ENCODE measurements around the gene ZNF268. TPM values are rescaled to one million over a fixed set of nuclear protein-coding genes. Genes with fewer than 3 reads are reported as not detected.
"Not testable (repeated sequence)": the region's sequence is repeated elsewhere in the genome, so short reads cannot be mapped to it uniquely, and the experiment has no call there.

The ZNF268 gene
- total and polyA plus RNA-seq, 2 experiments from 2014 or later = 12.9 to 34.6 TPM

- H3K79me2 ChIP-seq = no peaks in the 10 kb centered on the region
- H3K9me2 ChIP-seq (replicated peaks; ENCODE audit: insufficient read depth) = no peaks in the 10 kb centered on the region
- 63% methylated on average over 6 of the region's 6 CpGs for WGBS (ENCODE audit: low lambda C conversion rate, missing lambda C conversion rate)
- H3K36me3 ChIP-seq (replicated peaks; ENCODE audit: insufficient read depth, low read depth) = no peaks in the 10 kb centered on the region
- no peaks in the 10 kb centered on the region for H4K20me1 ChIP-seq (ENCODE audit: insufficient read depth, poor library complexity, severe bottlenecking)
- H3K4me1 ChIP-seq (ENCODE audit: insufficient read depth) = no peaks in the 10 kb centered on the region
- DNase-seq (ENCODE audit: low spot score) = no peak
- no peak overlapping the region for H3K4me3 ChIP-seq
- H3K27ac ChIP-seq = no peak overlapping the region
- TF ChIP-seq CTCF (IDR thresholded peaks at IDR 0.05; ENCODE audit: poor library complexity) (no peak), EZH2phosphoT487 (IDR thresholded peaks at IDR 0.05; ENCODE audit: low read depth, severe bottlenecking, unreplicated experiment) (no peak), EZH2 (IDR thresholded peaks at IDR 0.05; ENCODE audit: borderline replicate concordance) (no peak)
- no peak overlapping the region for H3K4me2 ChIP-seq
- no peaks in the 10 kb centered on the region for H3K9me3 ChIP-seq (ENCODE audit: low read depth)
- H2AFZ ChIP-seq = no peak overlapping the region
- H3K27me3 ChIP-seq = no peaks in the 10 kb centered on the region
Measured at GRCh38 chr12:133251732-133252131, 70.4 kb downstream of the ZNF268 start.

GRCh38 chr12:133255833-133256232 is 74.5 kb downstream of the ZNF268 start:
- 22% methylated on average over 1 of the region's 1 CpG for WGBS (ENCODE audit: low lambda C conversion rate, missing lambda C conversion rate)
- not testable (repeated sequence) for H2AFZ ChIP-seq; H3K9me2 ChIP-seq (replicated peaks; ENCODE audit: insufficient read depth); H4K20me1 ChIP-seq (ENCODE audit: insufficient read depth, poor library complexity, severe bottlenecking); H3K79me2 ChIP-seq; H3K36me3 ChIP-seq (replicated peaks; ENCODE audit: insufficient read depth, low read depth); H3K9me3 ChIP-seq (ENCODE audit: low read depth); DNase-seq (ENCODE audit: low spot score); H3K27ac ChIP-seq; H3K4me2 ChIP-seq; H3K4me3 ChIP-seq; H3K27me3 ChIP-seq; H3K4me1 ChIP-seq (ENCODE audit: insufficient read depth)

GRCh38 chr12:133256321-133256720 is 75.0 kb downstream of the ZNF268 start:
- Histone ChIP-seq H3K4me3 (no peak overlapping the region), H4K20me1 (ENCODE audit: insufficient read depth, poor library complexity, severe bottlenecking) (no peaks in the 10 kb centered on the region), H3K27me3 (no peaks in the 10 kb centered on the region), H3K36me3 (replicated peaks; ENCODE audit: insufficient read depth, low read depth) (no peaks in the 10 kb centered on the region), H3K27ac (no peak overlapping the region), H3K9me3 (ENCODE audit: low read depth) (no peaks in the 10 kb centered on the region), H3K79me2 (no peaks in the 10 kb centered on the region), H2AFZ (no peak overlapping the region), H3K4me1 (ENCODE audit: insufficient read depth) (no peaks in the 10 kb centered on the region), H3K4me2 (no peak overlapping the region), H3K9me2 (replicated peaks; ENCODE audit: insufficient read depth) (no peaks in the 10 kb centered on the region)
- DNase-seq (ENCODE audit: low spot score) = no peak
- WGBS (ENCODE audit: low lambda C conversion rate, missing lambda C conversion rate) = 48% methylated on average over 1 of the region's 1 CpG
- TF ChIP-seq EZH2phosphoT487 (IDR thresholded peaks at IDR 0.05; ENCODE audit: low read depth, severe bottlenecking, unreplicated experiment) (no peak), CTCF (IDR thresholded peaks at IDR 0.05; ENCODE audit: poor library complexity) (no peak), EZH2 (IDR thresholded peaks at IDR 0.05; ENCODE audit: borderline replicate concordance) (no peak)

- H3K79me2 ChIP-seq = no peaks in the 10 kb centered on the region
Measured at GRCh38 chr12:133264173-133264572, 82.9 kb downstream of the ZNF268 start.

More at GRCh38 chr12:133264173-133264572, 82.9 kb downstream of the ZNF268 start:
- H3K4me2 ChIP-seq = no peak overlapping the region
- no peaks in the 10 kb centered on the region for H4K20me1 ChIP-seq (ENCODE audit: insufficient read depth, poor library complexity, severe bottlenecking)
- H3K27ac ChIP-seq = no peak overlapping the region
- 93% methylated on average over 30 of the region's 33 CpGs for WGBS (ENCODE audit: low lambda C conversion rate, missing lambda C conversion rate)
- no peak for DNase-seq (ENCODE audit: low spot score)
- no peak overlapping the region for H2AFZ ChIP-seq
- no peaks in the 10 kb centered on the region for H3K9me2 ChIP-seq (replicated peaks; ENCODE audit: insufficient read depth)
- no peak overlapping the region for H3K4me3 ChIP-seq
- no peaks in the 10 kb centered on the region for H3K9me3 ChIP-seq (ENCODE audit: low read depth)
- no peaks in the 10 kb centered on the region for H3K4me1 ChIP-seq (ENCODE audit: insufficient read depth)
- H3K36me3 ChIP-seq (replicated peaks; ENCODE audit: insufficient read depth, low read depth) = no peaks in the 10 kb centered on the region
- no peak for TF ChIP-seq EZH2 (IDR thresholded peaks at IDR 0.05; ENCODE audit: borderline replicate concordance)
- TF ChIP-seq EZH2phosphoT487 (IDR thresholded peaks at IDR 0.05; ENCODE audit: low read depth, severe bottlenecking, unreplicated experiment) = no peak
- TF ChIP-seq CTCF (IDR thresholded peaks at IDR 0.05; ENCODE audit: poor library complexity) = no peak
- no peaks in the 10 kb centered on the region for H3K27me3 ChIP-seq

Small RNA genes lying within 50 kb of the gene (small RNA-seq; reads per million reads assigned to genes)
- gene RF00019 (not detected), gene RNU6-717P (not detected)

Other genes starting within 250 kb of the ZNF268 start
- gene ZNF605, start 225.2 kb upstream of the ZNF268 start, total RNA-seq = 10.5 and 10.9 TPM in 2 replicates
- gene ZNF605, start 225.2 kb upstream of the ZNF268 start, polyA plus RNA-seq = 2.8 and 3.5 TPM in 2 replicates
- gene ZNF26, start 195.1 kb upstream of the ZNF268 start, total RNA-seq = 11.9 and 15.2 TPM in 2 replicates
- gene ZNF26, start 195.1 kb upstream of the ZNF268 start, polyA plus RNA-seq = 3.8 and 5.3 TPM in 2 replicates
- gene ZNF84, start 144.0 kb upstream of the ZNF268 start, total RNA-seq = 30.8 and 38.1 TPM in 2 replicates
- 19.0 and 23.1 TPM in 2 replicates for gene ZNF84, start 144.0 kb upstream of the ZNF268 start, polyA plus RNA-seq
- 21.1 and 24.1 TPM in 2 replicates for gene ZNF140, start 100.6 kb upstream of the ZNF268 start, total RNA-seq
- 14.7 and 21.8 TPM in 2 replicates for gene ZNF140, start 100.6 kb upstream of the ZNF268 start, polyA plus RNA-seq
- 2.2 TPM in 2 replicates for gene ZNF891, start 51.2 kb upstream of the ZNF268 start, total RNA-seq
- 0.19 and 0.24 TPM in 2 replicates for gene ZNF891, start 51.2 kb upstream of the ZNF268 start, polyA plus RNA-seq
- gene ZNF10, start 50.9 kb upstream of the ZNF268 start, total RNA-seq = 14.3 and 14.4 TPM in 2 replicates
- gene ZNF10, start 50.9 kb upstream of the ZNF268 start, polyA plus RNA-seq = 5.4 and 7.3 TPM in 2 replicates
- not detected in 2 replicates for gene ANHX, start 54.4 kb downstream of the ZNF268 start, total RNA-seq
- not detected in 2 replicates for gene ANHX, start 54.4 kb downstream of the ZNF268 start, polyA plus RNA-seq